ENCODE data around the gene SDK1. TPM values are rescaled to one million over a fixed set of nuclear protein-coding genes. Genes with fewer than 3 reads are reported as not detected.
A peak's percentile ranks its signal among the peaks of the same experiment; 100 is the strongest.

Gene SDK1
- total and polyA plus RNA-seq, 4 donors: 0.12 to 0.47 (median 0.36) TPM

DNA sequence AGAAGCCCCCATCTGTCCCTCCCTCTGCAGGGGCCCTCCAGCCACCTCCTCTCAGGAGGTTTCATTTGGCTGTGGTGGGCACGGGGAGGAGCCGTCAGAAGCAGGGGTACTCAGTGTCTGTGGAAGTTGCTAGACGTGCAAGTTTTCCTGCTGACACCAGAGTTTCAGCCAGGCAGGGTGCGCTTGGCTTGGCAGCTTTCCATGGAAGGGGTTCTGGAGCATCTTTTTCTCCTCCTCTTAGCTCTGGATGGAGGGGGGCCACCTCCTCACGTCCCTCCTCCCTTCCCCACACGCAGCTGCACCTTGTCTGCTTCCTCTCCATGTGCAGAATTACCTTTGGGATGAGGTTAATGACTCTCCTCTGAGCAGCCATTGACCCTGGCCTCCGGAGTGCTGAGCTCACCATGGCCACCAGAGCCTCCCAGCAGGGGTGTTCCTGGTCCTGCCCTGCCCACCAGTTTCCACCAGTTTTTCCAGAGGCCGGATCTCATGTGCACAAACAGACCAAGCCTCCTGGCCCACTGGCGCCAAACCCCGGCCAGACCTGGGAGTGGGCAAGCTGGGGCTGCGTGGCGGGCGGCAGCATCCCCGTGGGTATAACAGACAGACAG, 801.3 kb downstream of the SDK1 start:
- TF ChIP-seq EGR1 (IDR thresholded peaks at IDR 0.05; ENCODE audit: low read depth in 2 of 2) (no peak), JUND (IDR thresholded peaks at IDR 0.05) (no peak), RXRA (IDR thresholded peaks at IDR 0.05) (no peak), HNF4A (conservative IDR thresholded peaks at IDR 0.05) (no peak), FOXA2 (IDR thresholded peaks at IDR 0.05) (no peak), RAD21 (IDR thresholded peaks at IDR 0.05) (no peak), NR2F2 (IDR thresholded peaks at IDR 0.05) (no peak), YY1 (IDR thresholded peaks at IDR 0.05) (no peak), HNF4G (IDR thresholded peaks at IDR 0.05) (no peak)
- TF ChIP-seq, protein P1, sequence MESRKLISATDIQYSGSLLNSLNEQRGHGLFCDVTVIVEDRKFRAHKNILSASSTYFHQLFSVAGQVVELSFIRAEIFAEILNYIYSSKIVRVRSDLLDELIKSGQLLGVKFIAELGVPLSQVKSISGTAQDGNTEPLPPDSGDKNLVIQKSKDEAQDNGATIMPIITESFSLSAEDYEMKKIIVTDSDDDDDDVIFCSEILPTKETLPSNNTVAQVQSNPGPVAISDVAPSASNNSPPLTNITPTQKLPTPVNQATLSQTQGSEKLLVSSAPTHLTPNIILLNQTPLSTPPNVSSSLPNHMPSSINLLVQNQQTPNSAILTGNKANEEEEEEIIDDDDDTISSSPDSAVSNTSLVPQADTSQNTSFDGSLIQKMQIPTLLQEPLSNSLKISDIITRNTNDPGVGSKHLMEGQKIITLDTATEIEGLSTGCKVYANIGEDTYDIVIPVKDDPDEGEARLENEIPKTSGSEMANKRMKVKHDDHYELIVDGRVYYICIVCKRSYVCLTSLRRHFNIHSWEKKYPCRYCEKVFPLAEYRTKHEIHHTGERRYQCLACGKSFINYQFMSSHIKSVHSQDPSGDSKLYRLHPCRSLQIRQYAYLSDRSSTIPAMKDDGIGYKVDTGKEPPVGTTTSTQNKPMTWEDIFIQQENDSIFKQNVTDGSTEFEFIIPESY (IDR thresholded peaks at IDR 0.05): no peak
- TF ChIP-seq, protein P2, sequence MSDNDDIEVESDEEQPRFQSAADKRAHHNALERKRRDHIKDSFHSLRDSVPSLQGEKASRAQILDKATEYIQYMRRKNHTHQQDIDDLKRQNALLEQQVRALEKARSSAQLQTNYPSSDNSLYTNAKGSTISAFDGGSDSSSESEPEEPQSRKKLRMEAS (IDR thresholded peaks at IDR 0.05): no peak
- TF ChIP-seq, protein P3, sequence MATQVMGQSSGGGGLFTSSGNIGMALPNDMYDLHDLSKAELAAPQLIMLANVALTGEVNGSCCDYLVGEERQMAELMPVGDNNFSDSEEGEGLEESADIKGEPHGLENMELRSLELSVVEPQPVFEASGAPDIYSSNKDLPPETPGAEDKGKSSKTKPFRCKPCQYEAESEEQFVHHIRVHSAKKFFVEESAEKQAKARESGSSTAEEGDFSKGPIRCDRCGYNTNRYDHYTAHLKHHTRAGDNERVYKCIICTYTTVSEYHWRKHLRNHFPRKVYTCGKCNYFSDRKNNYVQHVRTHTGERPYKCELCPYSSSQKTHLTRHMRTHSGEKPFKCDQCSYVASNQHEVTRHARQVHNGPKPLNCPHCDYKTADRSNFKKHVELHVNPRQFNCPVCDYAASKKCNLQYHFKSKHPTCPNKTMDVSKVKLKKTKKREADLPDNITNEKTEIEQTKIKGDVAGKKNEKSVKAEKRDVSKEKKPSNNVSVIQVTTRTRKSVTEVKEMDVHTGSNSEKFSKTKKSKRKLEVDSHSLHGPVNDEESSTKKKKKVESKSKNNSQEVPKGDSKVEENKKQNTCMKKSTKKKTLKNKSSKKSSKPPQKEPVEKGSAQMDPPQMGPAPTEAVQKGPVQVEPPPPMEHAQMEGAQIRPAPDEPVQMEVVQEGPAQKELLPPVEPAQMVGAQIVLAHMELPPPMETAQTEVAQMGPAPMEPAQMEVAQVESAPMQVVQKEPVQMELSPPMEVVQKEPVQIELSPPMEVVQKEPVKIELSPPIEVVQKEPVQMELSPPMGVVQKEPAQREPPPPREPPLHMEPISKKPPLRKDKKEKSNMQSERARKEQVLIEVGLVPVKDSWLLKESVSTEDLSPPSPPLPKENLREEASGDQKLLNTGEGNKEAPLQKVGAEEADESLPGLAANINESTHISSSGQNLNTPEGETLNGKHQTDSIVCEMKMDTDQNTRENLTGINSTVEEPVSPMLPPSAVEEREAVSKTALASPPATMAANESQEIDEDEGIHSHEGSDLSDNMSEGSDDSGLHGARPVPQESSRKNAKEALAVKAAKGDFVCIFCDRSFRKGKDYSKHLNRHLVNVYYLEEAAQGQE (IDR thresholded peaks at IDR 0.05): no peak
- Histone ChIP-seq H3K36me3 (ENCODE audit: control insufficient read depth in 4 of 4, insufficient read depth in 3 of 4, low read depth in 1 of 4, low read length in 3 of 4) (no peaks in the 10 kb centered on the region), H3K9me3 (ENCODE audit: control insufficient read depth in 4 of 4, low read length in 3 of 4) (no peaks in the 10 kb centered on the region), H3K4me3 (ENCODE audit: low read depth in 1 of 3, low read length in 3 of 3) (no peak overlapping the region), H3K27me3 (ENCODE audit: control insufficient read depth in 4 of 4, insufficient read depth in 4 of 4, low read length in 3 of 4) (no peaks in the 10 kb centered on the region), H3K9ac (ENCODE audit: low read depth in 1 of 2, low read length in 2 of 2) (no peak overlapping the region), H3K4me1 (ENCODE audit: control insufficient read depth in 4 of 4, insufficient read depth in 4 of 4, low read length in 3 of 4) (no peaks in the 10 kb centered on the region), H3K27ac (ENCODE audit: low read depth in 1 of 2, low read length in 2 of 2) (no peak overlapping the region)
- no peak for DNase-seq (ENCODE audit: low spot score)
- WGBS: 69% methylated on average over 14 of the region's 14 CpGs

DNA sequence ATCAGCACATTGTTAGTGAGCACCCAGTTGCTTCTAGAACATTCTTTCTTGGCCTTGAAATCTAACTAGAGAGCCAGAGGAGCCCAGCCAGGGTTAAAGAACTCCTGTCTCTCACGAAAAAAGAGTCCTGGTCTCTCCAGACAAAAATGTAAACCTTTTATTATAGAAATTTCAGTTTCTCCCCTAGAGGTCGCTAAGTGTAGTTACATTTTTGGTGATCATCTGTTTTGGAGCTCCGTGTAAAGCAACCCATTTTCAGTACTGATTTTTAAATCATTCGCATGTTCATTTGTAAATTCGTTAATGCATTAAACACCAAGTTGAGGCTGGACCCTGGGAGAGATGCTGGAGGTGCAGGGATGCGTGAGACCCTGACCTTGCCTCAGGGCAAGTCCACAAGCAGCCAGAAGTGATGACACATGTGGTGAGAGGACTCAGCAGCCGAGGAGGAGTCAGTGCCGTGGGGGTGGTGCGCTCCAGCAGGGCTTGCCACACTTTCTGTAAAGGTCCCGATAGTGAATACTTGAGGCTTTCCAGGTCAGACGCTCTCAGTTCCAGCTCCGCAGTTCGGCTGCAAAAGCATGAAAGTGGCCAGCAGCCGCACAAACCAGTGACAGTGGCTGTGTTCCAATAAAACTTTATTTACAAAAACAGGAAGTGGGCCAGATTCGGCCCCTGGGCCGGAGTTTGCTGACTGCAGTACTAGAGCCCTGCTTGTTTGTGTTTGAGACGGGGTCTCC, 802.5 kb downstream of the SDK1 start:
- H3K4me1 ChIP-seq (ENCODE audit: control insufficient read depth in 4 of 4, insufficient read depth in 4 of 4, low read length in 3 of 4): no peaks in the 10 kb centered on the region
- 85% methylated on average over 17 of the region's 17 CpGs for WGBS
- no peaks in the 10 kb centered on the region for H3K27me3 ChIP-seq (ENCODE audit: control insufficient read depth in 4 of 4, insufficient read depth in 4 of 4, low read length in 3 of 4)
- H3K4me3 ChIP-seq (ENCODE audit: low read depth in 1 of 3, low read length in 3 of 3): no peak overlapping the region
- H3K27ac ChIP-seq (ENCODE audit: low read depth in 1 of 2, low read length in 2 of 2): no peak overlapping the region
- no peaks in the 10 kb centered on the region for H3K36me3 ChIP-seq (ENCODE audit: control insufficient read depth in 4 of 4, insufficient read depth in 3 of 4, low read depth in 1 of 4, low read length in 3 of 4)
- TF ChIP-seq SP1 (IDR thresholded peaks at IDR 0.05) (no peak), RAD21 (IDR thresholded peaks at IDR 0.05) (peak in 1 of 2 donors; percentile 8)
- H3K9ac ChIP-seq (ENCODE audit: low read depth in 1 of 2, low read length in 2 of 2): no peak overlapping the region
- no peaks in the 10 kb centered on the region for H3K9me3 ChIP-seq (ENCODE audit: control insufficient read depth in 4 of 4, low read length in 3 of 4)
- no peak for DNase-seq (ENCODE audit: low spot score)

All from liver (tissue), 9 donors.